DND-41 (cell line): ENCODE measurements around the gene PCAT6.

Experiments
- ATAC-seq: fragments of 200-7000 bp; cut with Tn5 transposase; 3 replicates; pipeline ENCODE4 v1.9.1; 2021; ENCODE audit warnings: low read depth; ENCODE audit not compliant: insufficient read depth
- DNase-seq: peaks from one replicate; pipeline ENCODE4 v3.0.0-alpha.2; 2020
- H2AFZ ChIP-seq: 2 replicates; pipeline ENCODE4 v1.6.0; 2012; ENCODE audit warnings: low read depth, low read length
- H3K27ac ChIP-seq: 2 replicates; pipeline ENCODE4 v1.5.1; 2012; ENCODE audit warnings: low read length, inconsistent platforms
- H3K27me3 ChIP-seq: fragments of 200-600 bp; sonication (generic); 2 replicates; pipeline ENCODE4 v1.6.0; 2012; ENCODE audit warnings: low read length, mild to moderate bottlenecking, inconsistent platforms; ENCODE audit not compliant: insufficient read depth, poor library complexity
- H3K36me3 ChIP-seq: 2 replicates; pipeline ENCODE4 v1.5.1; 2012; ENCODE audit warnings: low read length, inconsistent platforms; ENCODE audit not compliant: insufficient read depth
- H3K4me1 ChIP-seq: 2 replicates; pipeline ENCODE4 v1.5.1; 2012; ENCODE audit warnings: mild to moderate bottlenecking, low read length; ENCODE audit not compliant: insufficient read depth
- H3K4me2 ChIP-seq: 2 replicates; pipeline ENCODE4 v1.6.0; 2012; ENCODE audit warnings: mild to moderate bottlenecking, moderate library complexity, low read length, inconsistent platforms; ENCODE audit not compliant: insufficient read depth
- H3K4me3 ChIP-seq, 2 experiments: fragments of 200-600 bp in 1 of 2; shearing (Covaris generic) in 1 of 2; 2 replicates each; pipeline ENCODE4 v1.5.1; 2012 to 2016; ENCODE audit warnings: inconsistent platforms in 2 of 2, low read length in 2 of 2, mild to moderate bottlenecking in 2 of 2, low read depth in 1 of 2, moderate library complexity in 1 of 2
- H3K79me2 ChIP-seq: 2 replicates; pipeline ENCODE4 v1.6.0; 2012; ENCODE audit warnings: low read length, inconsistent platforms; ENCODE audit not compliant: insufficient read depth
- H3K9ac ChIP-seq: 2 replicates; pipeline ENCODE4 v1.6.0; 2012; ENCODE audit warnings: low read depth, mild to moderate bottlenecking, inconsistent platforms, low read length, moderate library complexity
- H3K9me3 ChIP-seq: 2 replicates; pipeline ENCODE4 v1.5.1; 2012; ENCODE audit warnings: low read length, moderate library complexity, mild to moderate bottlenecking, inconsistent platforms; ENCODE audit not compliant: insufficient read depth, severe bottlenecking
- H4K20me1 ChIP-seq: 2 replicates; pipeline ENCODE4 v1.6.0; 2012; ENCODE audit warnings: low read length; ENCODE audit not compliant: insufficient read depth
- EZH2 ChIP-seq: IDR thresholded peaks from 3 replicates; pipeline ENCODE4 v1.6.1; 2012; ENCODE audit warnings: borderline replicate concordance, low read depth, mild to moderate bottlenecking, moderate library complexity, low read length, inconsistent platforms; ENCODE audit not compliant: severe bottlenecking
- TF ChIP-seq, protein P1 (sequence below): IDR thresholded peaks from 2 replicates; pipeline ENCODE4 v1.5.1; 2012; ENCODE audit warnings: borderline replicate concordance, low read length, moderate library complexity, mild to moderate bottlenecking; ENCODE audit not compliant: poor library complexity, severe bottlenecking; ENCODE audit errors: extremely low read depth

PCAT6 gene

DNA sequence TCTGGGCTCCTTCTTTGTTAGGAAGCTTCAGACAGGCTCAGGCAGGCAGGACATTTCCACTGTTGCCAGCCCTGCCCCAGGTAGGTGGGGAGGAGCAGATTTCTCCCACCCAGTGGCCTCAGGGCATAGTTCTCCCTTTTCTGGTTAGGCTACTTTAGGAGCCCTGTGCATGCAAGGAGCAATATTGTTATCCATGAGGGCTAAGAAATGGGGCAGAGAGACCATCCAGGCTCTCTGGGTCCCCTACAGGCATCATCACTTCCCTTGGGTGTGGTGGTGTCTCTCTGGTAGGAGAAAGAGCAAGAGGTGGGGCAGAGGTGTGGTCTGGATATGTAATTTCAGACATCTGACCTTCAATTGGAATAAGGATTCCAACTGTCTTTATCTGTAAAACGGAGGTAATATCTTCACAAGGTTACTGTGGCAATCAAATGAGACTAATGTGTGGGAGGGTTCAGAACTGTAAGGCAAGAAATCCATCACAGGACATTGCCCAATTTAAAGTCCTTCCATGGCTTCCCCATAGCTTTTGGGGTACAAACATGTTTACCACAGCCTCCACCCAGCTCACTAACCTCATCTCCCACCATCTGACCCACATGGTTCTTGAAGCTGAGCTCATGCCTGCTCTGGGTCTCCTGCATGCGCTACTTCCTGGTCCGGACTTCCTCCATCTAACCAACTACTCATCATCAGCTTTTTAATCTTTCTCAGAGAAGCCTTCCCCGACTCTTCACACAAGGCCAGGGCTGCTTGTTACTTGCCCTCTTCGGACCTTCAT is 26.1 kb downstream of the PCAT6 start:
- DNase-seq (no peak), ATAC-seq (no peak)
- Histone ChIP-seq H3K4me2 (no peak overlapping the region), H3K27me3 (peaks cover 28% of the 10 kb centered on the region), H3K4me1 (no peaks in the 10 kb centered on the region), H3K9ac (no peak overlapping the region), H3K79me2 (no peaks in the 10 kb centered on the region), H3K27ac (no peak overlapping the region), H4K20me1 (no peaks in the 10 kb centered on the region; the same call in 1 of the 2 replicates), H2AFZ (no peak overlapping the region), H3K4me3 (no peak overlapping the region), H3K36me3 (no peaks in the 10 kb centered on the region), H3K9me3 (no peaks in the 10 kb centered on the region)
- no peak for TF ChIP-seq EZH2
- TF ChIP-seq, protein P1, sequence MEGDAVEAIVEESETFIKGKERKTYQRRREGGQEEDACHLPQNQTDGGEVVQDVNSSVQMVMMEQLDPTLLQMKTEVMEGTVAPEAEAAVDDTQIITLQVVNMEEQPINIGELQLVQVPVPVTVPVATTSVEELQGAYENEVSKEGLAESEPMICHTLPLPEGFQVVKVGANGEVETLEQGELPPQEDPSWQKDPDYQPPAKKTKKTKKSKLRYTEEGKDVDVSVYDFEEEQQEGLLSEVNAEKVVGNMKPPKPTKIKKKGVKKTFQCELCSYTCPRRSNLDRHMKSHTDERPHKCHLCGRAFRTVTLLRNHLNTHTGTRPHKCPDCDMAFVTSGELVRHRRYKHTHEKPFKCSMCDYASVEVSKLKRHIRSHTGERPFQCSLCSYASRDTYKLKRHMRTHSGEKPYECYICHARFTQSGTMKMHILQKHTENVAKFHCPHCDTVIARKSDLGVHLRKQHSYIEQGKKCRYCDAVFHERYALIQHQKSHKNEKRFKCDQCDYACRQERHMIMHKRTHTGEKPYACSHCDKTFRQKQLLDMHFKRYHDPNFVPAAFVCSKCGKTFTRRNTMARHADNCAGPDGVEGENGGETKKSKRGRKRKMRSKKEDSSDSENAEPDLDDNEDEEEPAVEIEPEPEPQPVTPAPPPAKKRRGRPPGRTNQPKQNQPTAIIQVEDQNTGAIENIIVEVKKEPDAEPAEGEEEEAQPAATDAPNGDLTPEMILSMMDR = no peak

DNA sequence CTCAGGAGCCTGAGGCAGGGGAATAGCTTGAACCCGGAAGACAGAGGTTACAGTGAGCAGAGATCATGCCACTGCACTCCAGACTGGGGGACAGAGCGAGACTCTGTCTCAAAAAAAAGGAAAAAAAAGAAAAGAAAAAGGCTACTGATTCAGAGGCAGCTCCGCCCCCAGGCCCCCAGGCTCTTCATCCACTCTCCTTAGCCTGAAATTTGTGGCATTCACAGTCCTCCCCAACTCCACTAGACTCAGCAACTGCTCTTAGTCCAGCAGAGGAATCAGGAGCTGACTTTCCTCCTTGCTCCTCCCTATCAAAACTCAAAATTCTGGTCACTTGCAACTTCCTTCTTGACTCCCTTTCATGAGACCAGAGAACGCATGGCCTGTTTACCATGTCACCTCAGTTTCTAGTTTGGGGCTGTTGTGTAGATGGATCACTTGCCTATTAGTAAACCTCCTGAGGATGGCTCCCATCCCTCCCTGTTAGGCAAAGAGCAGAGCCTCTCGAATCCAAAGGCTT is 27.1 kb downstream of the PCAT6 start:
- H3K27me3 ChIP-seq = peaks cover 28% of the 10 kb centered on the region
- no peak overlapping the region for H3K27ac ChIP-seq
- H3K4me3 ChIP-seq = no peak overlapping the region
- no peaks in the 10 kb centered on the region for H3K4me1 ChIP-seq
- no peaks in the 10 kb centered on the region for H3K9me3 ChIP-seq
- H2AFZ ChIP-seq = no peak overlapping the region
- no peaks in the 10 kb centered on the region for H3K36me3 ChIP-seq
- H3K9ac ChIP-seq = no peak overlapping the region
- no peaks in the 10 kb centered on the region for H3K79me2 ChIP-seq
- TF ChIP-seq, protein P1 = no peak
- no peak for TF ChIP-seq EZH2
- no peak overlapping the region for H3K4me2 ChIP-seq
- no peak for ATAC-seq
- DNase-seq = no peak
- H4K20me1 ChIP-seq = no peaks in the 10 kb centered on the region; the same call in 1 of the 2 replicates

DNA sequence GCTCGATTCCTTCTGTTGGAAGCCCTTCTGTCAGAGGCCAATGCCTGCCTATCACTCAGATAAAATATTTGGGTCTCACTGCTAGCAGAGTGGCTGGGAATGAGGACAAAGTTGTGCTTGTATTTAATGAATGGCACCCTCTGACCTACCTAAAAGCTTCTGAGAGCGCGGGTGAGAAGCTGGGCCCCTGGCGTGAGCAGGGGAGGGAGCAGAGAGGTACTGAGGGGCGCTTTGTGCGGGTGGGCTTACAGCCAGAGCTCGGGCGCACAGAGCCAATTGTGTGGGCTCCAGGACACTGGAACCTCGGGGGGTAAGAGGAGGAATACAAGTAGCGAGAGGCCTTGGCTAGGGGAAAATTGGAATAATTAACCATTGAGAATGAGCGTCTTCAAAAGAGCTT is 32.3 kb downstream of the PCAT6 start:
- no peak for TF ChIP-seq EZH2
- TF ChIP-seq, protein P1 = no peak
- Histone ChIP-seq H3K36me3 (no peaks in the 10 kb centered on the region), H3K9me3 (no peaks in the 10 kb centered on the region), H3K4me3 (no peak overlapping the region), H3K79me2 (no peaks in the 10 kb centered on the region), H4K20me1 (no peaks in the 10 kb centered on the region), H3K4me1 (no peaks in the 10 kb centered on the region), H3K4me2 (no peak overlapping the region), H2AFZ (no peak overlapping the region), H3K9ac (no peak overlapping the region), H3K27ac (no peak overlapping the region), H3K27me3 (peaks cover 6% of the 10 kb centered on the region)
- ATAC-seq = no peak
- DNase-seq = no peak
